HL-60 (cell line): ENCODE results near the gene PSMC4.
"Not testable (repeated sequence)": the region's sequence is repeated elsewhere in the genome, so short reads cannot be mapped to it uniquely, and the experiment has no call there.

Source experiments
- TF ChIP-seq, protein P1 (sequence below): IDR thresholded peaks from one replicate; pipeline ENCODE4 v1.5.1; 2011; ENCODE audit warnings: low read length, control low read depth, inconsistent platforms; ENCODE audit not compliant: insufficient read depth
- TF ChIP-seq, protein P2 (sequence below): IDR thresholded peaks from 2 replicates; pipeline ENCODE4 v1.6.1; 2012; ENCODE audit warnings: low read depth; ENCODE audit not compliant: insufficient replicate concordance

DNA sequence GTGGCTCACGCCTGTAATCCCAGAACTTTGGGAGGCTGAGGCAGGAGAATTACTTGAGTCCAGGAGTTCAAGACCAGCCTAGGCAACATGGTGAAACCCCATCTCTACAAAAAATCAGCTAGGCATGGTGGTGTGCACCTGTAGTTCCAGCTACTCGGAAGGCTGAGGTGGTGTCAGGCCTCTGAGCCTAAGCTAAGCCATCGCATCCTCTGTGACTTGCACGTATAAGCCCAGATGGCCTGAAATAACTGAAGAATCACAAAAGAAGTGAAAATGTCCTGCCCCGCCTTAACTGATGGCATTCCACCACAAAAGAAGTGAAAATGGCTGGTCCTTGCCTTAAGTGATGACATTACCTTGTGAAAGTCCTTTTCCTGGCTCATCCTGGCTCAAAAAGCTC is 13.1 kb upstream of the PSMC4 start:
- TF ChIP-seq, protein P1, sequence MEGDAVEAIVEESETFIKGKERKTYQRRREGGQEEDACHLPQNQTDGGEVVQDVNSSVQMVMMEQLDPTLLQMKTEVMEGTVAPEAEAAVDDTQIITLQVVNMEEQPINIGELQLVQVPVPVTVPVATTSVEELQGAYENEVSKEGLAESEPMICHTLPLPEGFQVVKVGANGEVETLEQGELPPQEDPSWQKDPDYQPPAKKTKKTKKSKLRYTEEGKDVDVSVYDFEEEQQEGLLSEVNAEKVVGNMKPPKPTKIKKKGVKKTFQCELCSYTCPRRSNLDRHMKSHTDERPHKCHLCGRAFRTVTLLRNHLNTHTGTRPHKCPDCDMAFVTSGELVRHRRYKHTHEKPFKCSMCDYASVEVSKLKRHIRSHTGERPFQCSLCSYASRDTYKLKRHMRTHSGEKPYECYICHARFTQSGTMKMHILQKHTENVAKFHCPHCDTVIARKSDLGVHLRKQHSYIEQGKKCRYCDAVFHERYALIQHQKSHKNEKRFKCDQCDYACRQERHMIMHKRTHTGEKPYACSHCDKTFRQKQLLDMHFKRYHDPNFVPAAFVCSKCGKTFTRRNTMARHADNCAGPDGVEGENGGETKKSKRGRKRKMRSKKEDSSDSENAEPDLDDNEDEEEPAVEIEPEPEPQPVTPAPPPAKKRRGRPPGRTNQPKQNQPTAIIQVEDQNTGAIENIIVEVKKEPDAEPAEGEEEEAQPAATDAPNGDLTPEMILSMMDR = not testable (repeated sequence)
- TF ChIP-seq, protein P2, sequence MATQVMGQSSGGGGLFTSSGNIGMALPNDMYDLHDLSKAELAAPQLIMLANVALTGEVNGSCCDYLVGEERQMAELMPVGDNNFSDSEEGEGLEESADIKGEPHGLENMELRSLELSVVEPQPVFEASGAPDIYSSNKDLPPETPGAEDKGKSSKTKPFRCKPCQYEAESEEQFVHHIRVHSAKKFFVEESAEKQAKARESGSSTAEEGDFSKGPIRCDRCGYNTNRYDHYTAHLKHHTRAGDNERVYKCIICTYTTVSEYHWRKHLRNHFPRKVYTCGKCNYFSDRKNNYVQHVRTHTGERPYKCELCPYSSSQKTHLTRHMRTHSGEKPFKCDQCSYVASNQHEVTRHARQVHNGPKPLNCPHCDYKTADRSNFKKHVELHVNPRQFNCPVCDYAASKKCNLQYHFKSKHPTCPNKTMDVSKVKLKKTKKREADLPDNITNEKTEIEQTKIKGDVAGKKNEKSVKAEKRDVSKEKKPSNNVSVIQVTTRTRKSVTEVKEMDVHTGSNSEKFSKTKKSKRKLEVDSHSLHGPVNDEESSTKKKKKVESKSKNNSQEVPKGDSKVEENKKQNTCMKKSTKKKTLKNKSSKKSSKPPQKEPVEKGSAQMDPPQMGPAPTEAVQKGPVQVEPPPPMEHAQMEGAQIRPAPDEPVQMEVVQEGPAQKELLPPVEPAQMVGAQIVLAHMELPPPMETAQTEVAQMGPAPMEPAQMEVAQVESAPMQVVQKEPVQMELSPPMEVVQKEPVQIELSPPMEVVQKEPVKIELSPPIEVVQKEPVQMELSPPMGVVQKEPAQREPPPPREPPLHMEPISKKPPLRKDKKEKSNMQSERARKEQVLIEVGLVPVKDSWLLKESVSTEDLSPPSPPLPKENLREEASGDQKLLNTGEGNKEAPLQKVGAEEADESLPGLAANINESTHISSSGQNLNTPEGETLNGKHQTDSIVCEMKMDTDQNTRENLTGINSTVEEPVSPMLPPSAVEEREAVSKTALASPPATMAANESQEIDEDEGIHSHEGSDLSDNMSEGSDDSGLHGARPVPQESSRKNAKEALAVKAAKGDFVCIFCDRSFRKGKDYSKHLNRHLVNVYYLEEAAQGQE = not testable (repeated sequence)
